ENCODE measurements around the gene UNC5CL.

DNA sequence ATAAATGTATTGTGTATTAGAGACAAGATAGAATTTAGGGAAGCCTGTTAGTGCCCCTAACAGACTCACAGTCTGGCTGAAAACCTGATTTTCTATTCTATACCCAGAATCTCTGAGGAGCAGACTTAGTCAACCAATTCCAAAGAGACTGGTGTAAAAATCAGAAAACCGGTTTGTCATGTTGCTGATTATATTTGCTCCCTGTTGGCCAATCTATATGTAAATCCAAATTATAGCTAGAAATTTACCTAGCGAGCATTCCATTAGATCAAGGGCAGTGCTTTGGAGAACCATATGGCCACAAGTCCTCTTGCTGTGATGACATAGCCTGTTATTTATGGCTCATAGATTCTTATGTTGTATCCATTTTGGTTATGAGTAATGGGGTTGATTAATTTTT, 38.5 kb upstream of the UNC5CL start:
- no peak for TF ChIP-seq YY1 (IDR thresholded peaks at IDR 0.05; ENCODE audit: insufficient read depth, insufficient read length)
- TF ChIP-seq ZNF274 (IDR thresholded peaks at IDR 0.05; ENCODE audit: low read depth, low read length): no peak
- TF ChIP-seq SUZ12 (IDR thresholded peaks at IDR 0.05; ENCODE audit: extremely low read depth, insufficient read depth, insufficient read length): no peak

Measured in NT2/D1 (cell line).